SU-DHL-6 (cell line): ENCODE results near the gene SLC16A8.

Experiments used
- CTCF ChIP-seq: fragments of 200-600 bp; sonication (generic); IDR thresholded peaks from one replicate; pipeline ENCODE4 v1.5.1; 2017; ENCODE audit warnings: antibody characterized with exemption, mild to moderate bottlenecking, low read length, moderate library complexity; ENCODE audit not compliant: insufficient read depth, poor library complexity, severe bottlenecking
- EZH2phosphoT487 ChIP-seq: fragments of 200-600 bp; sonication (generic), shearing (Covaris generic); conservative IDR thresholded peaks from 2 replicates; pipeline ENCODE4 v1.6.1; 2018; ENCODE audit warnings: mild to moderate bottlenecking, antibody characterized with exemption, low read length, moderate library complexity, mixed read lengths

GRCh38 chr22:38086001-38086845 lies 2.2 kb upstream of the SLC16A8 start:
- TF ChIP-seq CTCF, result no peak
- TF ChIP-seq EZH2phosphoT487, result no peak
